ENCODE results near the gene HBZ.
"Not testable (repeated sequence)": the region's sequence is repeated elsewhere in the genome, so short reads cannot be mapped to it uniquely, and the experiment has no call there.

HBZ gene

DNA sequence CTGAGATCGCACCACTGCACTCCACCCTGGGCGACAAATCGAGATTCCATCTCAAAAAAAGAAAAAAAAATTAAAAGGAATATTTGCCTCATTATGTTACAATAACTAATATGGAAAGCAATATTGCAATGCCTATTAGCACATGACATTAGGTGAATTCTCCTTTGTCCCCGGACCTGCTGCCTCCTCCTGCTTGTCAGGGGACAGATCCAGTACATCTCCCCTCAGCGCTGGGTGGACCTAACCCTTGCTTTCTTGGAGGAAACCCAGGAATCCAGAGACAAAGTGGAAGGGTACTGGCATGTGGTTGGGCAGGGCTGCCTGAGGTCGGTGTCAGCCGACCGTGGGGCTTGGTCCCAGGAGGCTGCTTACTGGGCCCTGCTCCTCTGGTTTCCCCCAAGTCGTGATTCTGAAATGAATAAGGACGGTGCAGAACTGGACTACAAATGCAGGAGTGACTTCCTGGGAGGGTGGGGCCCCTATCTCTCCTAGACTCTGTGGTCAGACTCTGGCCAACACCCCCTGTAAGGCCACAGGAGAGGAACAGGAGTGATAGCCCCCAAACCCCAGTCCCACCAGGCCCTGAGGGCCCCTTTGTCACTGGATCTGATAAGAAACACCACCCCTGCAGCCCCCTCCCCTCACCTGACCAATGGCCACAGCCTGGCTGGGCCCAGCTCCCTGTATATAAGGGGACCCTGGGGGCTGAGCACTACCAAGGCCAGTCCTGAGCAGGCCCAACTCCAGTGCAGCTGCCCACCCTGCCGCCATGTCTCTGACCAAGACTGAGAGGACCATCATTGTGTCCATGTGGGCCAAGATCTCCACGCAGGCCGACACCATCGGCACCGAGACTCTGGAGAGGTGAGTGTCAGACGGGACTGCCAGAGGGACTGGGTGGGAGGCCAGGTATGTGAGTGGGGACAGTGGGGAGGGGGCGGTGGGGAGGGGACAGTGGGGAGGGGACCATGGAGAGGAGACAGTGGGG is at the start of gene HBZ:
HBZ (plus strand) TSS at position 504 of the 988 bp plus-strand sequence; CDS start at position 770, 266 bp downstream.
- no peak for DNase-seq

DNA sequence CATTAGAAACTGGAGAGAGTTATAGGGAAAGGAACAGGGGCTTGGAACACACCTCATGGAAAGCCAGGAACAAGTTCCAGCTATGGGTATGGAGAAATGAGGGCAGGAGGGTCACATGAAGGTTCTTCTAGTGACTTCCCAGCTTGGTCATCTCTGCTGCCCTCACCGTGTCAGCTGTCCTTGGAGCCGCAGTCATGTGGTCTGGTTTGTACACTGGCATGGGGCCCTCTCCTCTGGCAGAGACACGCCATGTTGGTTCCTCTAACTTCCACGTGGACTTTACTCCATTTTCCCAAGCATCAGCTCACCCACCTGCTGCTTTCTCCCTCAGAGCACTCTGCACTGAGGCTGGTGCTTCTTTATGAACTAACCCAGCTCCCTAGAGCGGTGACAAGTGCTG is 48.1 kb upstream of the HBZ start:
- no peak for DNase-seq

DNA sequence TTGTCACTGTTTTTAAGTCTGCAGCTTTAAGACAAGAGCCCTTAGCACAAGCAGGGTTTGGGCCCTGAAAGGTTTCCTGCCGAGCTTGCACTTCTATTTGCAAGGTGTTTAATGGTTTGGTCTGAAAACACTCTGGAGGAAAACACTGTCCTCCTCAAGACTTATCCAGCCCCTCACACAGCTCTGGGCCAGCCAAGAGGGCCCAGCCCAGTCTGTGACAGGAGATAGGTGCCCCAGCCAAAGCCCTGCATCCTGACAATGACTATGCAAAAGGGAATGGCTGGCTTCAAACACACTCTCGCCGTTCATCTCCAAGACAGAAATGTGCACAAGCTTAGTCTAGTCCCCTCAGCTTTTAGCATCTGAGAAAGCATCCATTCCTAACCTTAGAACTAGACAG is 47.5 kb upstream of the HBZ start:
- DNase-seq, result no peak

GRCh38 chr16:105521-105920 is 46.9 kb upstream of the HBZ start:
- DNase-seq, result no peak

DNA sequence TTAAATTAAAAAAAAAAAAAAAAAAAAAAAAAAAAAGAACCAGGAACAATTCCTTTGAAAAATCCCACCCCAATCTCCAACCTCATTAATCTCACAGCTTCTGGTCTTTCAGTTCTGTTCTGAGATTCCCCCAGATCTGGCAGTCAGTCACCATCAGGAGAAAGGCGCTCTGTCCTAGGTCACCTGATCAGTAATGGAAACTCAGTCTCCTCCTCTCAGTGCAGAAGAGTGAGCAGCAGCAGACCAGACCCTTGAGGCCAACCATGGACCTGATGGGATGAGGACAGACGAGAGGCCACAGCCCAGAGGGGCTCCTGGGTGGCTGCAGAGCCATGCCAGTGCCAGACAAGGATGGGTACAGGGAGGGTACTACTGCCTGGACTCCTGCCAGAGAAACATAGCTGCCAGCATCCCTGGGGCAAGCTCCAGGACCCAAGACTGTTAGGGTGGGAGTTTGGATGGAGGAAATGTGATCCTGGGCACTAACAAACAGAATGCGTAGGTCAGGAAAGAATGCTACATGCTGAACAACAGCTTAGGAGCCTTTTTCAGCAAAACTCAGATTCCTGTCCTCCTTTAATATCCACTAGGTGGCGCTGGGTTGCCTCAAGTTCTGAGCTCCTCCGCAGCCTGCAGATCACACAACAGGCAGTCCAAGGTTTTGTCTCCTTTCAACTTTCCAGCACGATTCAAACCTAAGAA is 45.7 kb upstream of the HBZ start:
- peak; percentile 75 for DNase-seq

GRCh38 chr16:112153-112840 is 40.1 kb upstream of the HBZ start:
- no peak for DNase-seq

GRCh38 chr16:114327-114726 is 38.1 kb upstream of the HBZ start:
- DNase-seq, result no peak

DNA sequence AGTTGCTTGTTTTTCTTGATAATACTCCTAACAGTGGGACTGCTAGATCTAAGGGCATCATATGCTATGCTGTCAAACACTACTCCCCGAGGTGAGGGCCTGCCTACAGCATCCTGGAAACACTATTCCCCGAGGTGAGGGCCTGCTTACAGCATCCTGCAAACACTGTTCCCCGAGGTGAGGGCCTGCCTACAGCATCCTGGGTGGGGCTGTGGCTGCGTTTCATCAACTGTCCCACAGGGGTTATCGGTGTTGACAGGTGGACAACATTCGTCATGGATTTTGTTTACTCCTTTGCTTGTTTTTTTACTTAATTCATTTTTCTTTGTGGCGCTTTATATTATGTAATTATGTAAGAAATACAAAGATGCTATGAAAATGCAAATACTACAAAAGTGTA is 36.4 kb upstream of the HBZ start:
- DNase-seq, result no peak

- DNase-seq, result peak; percentile 63
Observed at GRCh38 chr16:117379-118365, 34.8 kb upstream of the HBZ start.

GRCh38 chr16:118857-119256 is 33.6 kb upstream of the HBZ start:
- no peak for DNase-seq

GRCh38 chr16:119295-119694 is 33.1 kb upstream of the HBZ start:
- DNase-seq, result no peak

DNA sequence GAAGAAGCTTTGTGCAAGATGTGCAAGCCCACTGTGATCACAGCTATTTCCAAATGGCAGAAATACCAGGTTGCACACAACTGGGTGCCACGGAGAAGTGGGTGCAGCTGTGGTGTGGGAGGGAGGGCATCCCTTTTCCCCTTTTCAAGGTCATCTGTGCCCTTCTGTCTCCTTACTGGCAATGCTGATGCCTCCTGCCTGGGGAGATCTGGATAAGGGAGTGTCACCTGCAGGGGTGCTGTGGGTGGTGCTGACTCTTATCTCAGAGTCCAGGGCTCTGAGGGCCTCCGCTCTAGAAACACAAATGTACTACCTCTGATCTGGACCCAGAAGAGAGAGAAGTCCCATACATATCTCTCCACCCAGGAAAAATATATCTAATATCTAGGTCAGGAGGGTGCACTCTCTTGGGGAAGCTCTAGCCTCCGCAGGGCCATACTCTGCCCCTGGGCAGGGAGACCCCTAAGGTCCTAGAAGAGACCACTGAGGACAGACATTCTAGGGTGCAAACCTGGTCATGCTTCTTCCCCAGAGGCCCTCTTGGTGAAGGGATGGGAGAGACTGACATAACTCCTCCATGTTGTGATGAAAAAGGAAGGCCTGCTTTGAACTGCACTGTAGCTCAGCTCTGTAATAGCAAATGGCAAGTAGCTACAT is 32.5 kb upstream of the HBZ start:
- DNase-seq, result no peak

DNA sequence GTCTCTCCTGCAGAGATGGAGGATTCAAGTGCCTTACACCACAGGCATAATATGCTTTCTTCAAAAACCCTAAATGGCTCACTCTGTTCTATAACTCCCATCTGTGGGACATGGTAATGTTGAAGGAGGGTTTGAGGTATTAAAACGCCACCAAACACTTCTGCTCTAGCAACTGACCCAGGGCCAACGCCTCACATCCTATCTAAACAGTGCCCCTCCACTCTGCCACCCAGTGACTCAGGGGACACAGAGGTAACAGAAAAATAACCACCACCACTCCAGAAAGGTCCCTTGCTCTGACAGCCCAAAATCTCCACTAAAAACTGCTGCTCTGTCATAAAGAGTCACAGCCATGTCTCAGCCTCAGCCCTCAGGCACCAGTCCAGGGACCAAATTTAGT is 31.7 kb upstream of the HBZ start:
- DNase-seq, result no peak

GRCh38 chr16:122361-122760 is 30.1 kb upstream of the HBZ start:
- DNase-seq, result no peak

GRCh38 chr16:123558-124350 is 28.7 kb upstream of the HBZ start:
- not testable (repeated sequence) for DNase-seq

- DNase-seq, result no peak
Observed at GRCh38 chr16:125011-125410, 27.4 kb upstream of the HBZ start.

DNA sequence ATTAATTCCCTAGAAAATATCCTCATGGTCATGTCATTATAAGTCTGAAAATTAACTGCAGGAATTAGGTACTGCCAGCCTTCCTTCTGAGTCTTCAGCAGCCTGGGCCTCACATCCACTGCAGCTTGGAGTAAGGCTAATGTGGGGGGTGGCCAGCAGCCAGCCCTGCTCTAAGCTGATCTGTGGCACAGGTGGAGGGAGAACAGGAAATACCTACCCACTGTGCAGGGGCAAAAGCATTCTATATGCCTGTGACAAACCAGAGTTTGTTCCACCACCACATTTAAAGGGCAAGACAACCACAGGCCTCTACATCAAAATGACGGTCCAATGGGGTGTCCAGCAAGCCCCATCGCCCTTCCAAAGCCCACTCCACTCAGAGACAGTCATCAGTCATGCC is 23.4 kb upstream of the HBZ start:
- no peak for DNase-seq

DNA sequence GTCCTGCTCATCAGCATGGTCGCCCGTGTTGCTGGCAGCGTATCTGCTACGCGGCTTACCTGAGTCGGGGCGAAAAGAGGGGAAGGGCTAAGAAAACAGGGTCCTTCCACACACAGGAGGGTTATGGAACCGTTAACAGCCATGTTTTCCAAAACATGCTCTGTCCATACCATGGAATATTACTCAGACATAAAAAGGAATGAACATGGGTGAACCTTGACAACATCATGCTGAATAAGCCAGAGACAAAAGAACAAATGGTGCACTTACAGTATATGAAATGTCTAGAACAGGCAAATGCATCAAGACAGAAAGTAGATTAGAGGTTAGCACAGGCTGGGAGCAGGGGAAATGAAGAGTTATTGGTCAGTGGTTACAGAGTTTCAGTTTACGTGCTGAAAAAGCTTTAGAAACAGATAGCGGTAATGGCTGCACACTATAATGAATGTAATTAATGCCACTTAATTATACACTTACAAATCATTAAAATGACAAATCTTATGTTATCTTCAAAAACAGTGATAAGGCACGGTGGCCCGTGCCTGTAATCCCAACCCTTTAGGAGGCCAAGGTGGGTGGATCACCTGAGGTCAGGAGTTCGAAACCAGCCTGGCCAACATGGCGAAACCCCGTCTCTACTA is 21.8 kb upstream of the HBZ start:
- DNase-seq, result no peak

GRCh38 chr16:132120-132519 is 20.3 kb upstream of the HBZ start:
- no peak for DNase-seq

- no peak for DNase-seq
Observed at GRCh38 chr16:133716-134115, 18.7 kb upstream of the HBZ start.
